ENCODE measurements around the gene ZNF311. TPM values are rescaled to one million over a fixed set of nuclear protein-coding genes. Genes with fewer than 3 reads are reported as not detected.

Gene ZNF311
- 0.56 and 1.3 TPM in 2 replicates for total RNA-seq
- 0.54 and 0.57 TPM in 2 replicates for polyA plus RNA-seq

DNA sequence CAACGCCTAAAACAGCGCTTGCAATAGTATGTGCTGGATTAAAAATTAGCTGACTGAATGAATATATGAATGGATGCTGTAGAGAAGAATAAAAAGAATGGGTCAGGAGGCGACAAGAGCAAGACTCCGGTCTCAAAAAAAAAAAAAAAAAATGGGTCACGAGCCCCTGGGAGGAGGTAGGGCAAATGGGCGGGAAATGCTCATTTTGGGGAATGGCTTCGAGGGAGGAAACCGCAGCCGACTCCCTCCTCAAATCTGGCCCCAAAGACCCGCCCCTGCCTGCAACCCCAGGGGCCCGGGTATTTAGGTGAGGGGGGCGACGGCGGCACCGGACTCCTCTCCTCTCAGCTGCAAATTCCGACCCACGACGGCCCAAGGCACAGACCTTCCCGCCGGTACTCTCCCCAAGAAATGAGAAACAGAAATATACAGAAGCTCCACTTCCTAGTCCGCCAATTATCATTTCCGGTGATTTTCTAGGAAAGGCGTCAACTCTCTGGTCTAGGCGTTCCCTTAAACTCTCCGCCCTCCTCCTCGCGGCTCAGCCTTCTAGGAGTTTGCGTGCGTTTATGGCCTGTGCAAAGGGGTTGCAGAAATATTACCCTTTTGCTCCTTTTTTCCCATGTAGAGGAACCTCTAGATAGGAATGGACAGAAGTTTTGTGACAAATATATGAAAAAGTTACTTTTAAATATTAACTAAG lies at the start of gene ZNF311:
ZNF311 (minus strand) TSS at position 133 of the 703 bp plus-strand sequence. CDS start 1,361 bp downstream, outside the sequence.
- Histone ChIP-seq H2AFZ (peak within 1 kb of the TSS; percentile 32), H3K27me3 (peaks cover 3% of the 10 kb centered on the region), H4K20me1 (ENCODE audit: insufficient read depth, poor library complexity, severe bottlenecking) (no peaks in the 10 kb centered on the region), H3K36me3 (replicated peaks; ENCODE audit: insufficient read depth, low read depth) (no peaks in the 10 kb centered on the region), H3K4me1 (ENCODE audit: insufficient read depth) (no peaks in the 10 kb centered on the region), H3K9me3 (ENCODE audit: low read depth) (no peaks in the 10 kb centered on the region), H3K4me2 (peak within 1 kb of the TSS; percentile 71), H3K4me3 (peak within 1 kb of the TSS; percentile 21), H3K9me2 (replicated peaks; ENCODE audit: insufficient read depth) (no peaks in the 10 kb centered on the region), H3K27ac (no peak within 1 kb of the TSS), H3K79me2 (no peaks in the 10 kb centered on the region)
- 33% methylated on average over 29 of the region's 29 CpGs for WGBS (ENCODE audit: low lambda C conversion rate, missing lambda C conversion rate)
- peak; percentile 69 for DNase-seq (ENCODE audit: low spot score)
- TF ChIP-seq EZH2 (IDR thresholded peaks at IDR 0.05; ENCODE audit: borderline replicate concordance), result no peak
- TF ChIP-seq EZH2phosphoT487 (IDR thresholded peaks at IDR 0.05; ENCODE audit: low read depth, severe bottlenecking, unreplicated experiment), result no peak
- TF ChIP-seq, protein P1, sequence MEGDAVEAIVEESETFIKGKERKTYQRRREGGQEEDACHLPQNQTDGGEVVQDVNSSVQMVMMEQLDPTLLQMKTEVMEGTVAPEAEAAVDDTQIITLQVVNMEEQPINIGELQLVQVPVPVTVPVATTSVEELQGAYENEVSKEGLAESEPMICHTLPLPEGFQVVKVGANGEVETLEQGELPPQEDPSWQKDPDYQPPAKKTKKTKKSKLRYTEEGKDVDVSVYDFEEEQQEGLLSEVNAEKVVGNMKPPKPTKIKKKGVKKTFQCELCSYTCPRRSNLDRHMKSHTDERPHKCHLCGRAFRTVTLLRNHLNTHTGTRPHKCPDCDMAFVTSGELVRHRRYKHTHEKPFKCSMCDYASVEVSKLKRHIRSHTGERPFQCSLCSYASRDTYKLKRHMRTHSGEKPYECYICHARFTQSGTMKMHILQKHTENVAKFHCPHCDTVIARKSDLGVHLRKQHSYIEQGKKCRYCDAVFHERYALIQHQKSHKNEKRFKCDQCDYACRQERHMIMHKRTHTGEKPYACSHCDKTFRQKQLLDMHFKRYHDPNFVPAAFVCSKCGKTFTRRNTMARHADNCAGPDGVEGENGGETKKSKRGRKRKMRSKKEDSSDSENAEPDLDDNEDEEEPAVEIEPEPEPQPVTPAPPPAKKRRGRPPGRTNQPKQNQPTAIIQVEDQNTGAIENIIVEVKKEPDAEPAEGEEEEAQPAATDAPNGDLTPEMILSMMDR (IDR thresholded peaks at IDR 0.05; ENCODE audit: poor library complexity), result no peak

DNA sequence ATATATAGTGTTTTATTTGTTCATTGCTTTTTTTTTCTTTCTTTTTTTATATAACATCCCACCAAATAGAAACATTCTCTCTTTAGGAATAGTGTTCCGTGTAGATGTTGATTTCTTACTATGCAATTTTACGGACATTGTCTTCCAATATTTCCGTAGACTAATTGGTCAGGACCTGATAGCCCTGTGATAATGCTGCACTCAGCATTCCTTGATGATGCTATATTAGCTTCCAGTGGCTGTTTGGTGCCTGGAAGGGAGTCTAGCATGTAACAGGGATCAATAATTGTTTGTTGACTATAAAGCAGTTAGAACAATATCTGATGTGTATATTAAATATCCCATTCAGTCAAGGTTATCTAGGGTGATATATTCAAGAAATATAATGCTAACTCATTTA lies 46.6 kb upstream of the ZNF311 start:
- Histone ChIP-seq H3K79me2 (no peaks in the 10 kb centered on the region), H3K9me2 (replicated peaks; ENCODE audit: insufficient read depth) (no peaks in the 10 kb centered on the region), H3K9me3 (ENCODE audit: low read depth) (no peaks in the 10 kb centered on the region), H3K4me2 (no peak overlapping the region), H2AFZ (no peak overlapping the region), H4K20me1 (ENCODE audit: insufficient read depth, poor library complexity, severe bottlenecking) (no peaks in the 10 kb centered on the region), H3K27me3 (peaks cover 8% of the 10 kb centered on the region), H3K4me3 (no peak overlapping the region), H3K36me3 (replicated peaks; ENCODE audit: insufficient read depth, low read depth) (no peaks in the 10 kb centered on the region), H3K27ac (no peak overlapping the region), H3K4me1 (ENCODE audit: insufficient read depth) (no peaks in the 10 kb centered on the region)
- no peak for DNase-seq (ENCODE audit: low spot score)
- 85% methylated on average over 3 of the region's 3 CpGs for WGBS (ENCODE audit: low lambda C conversion rate, missing lambda C conversion rate)
- TF ChIP-seq, protein P1 (IDR thresholded peaks at IDR 0.05; ENCODE audit: poor library complexity), result no peak
- no peak for TF ChIP-seq EZH2phosphoT487 (IDR thresholded peaks at IDR 0.05; ENCODE audit: low read depth, severe bottlenecking, unreplicated experiment)
- no peak for TF ChIP-seq EZH2 (IDR thresholded peaks at IDR 0.05; ENCODE audit: borderline replicate concordance)

DNA sequence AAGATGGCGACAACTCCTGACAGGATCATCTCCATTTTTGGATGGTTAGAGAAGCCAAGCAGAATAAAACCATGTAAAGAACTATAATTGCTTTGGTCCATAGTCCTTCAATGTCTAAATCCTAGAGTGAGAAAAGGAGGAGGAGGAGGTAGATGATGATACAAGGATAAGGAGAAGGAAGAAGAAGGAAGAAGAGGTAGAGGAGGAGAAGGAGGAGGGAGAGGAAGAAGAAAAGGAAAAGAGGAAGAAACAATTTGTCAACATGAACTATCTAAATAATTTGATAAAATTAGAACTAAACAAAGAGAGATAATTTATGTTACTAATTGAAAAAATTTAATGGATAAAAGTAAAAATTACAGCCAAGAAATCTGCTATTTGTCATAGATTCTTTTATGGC lies 40.0 kb upstream of the ZNF311 start, which contains the start of gene OR2W1:
OR2W1 (minus strand) TSS at position 101 of the 400 bp plus-strand sequence; CDS start at position 101, 0 bp downstream.
- Histone ChIP-seq H3K4me2 (no peak within 1 kb of the TSS), H4K20me1 (ENCODE audit: insufficient read depth, poor library complexity, severe bottlenecking) (no peaks in the 10 kb centered on the region), H3K27me3 (peaks cover 8% of the 10 kb centered on the region), H3K36me3 (replicated peaks; ENCODE audit: insufficient read depth, low read depth) (no peaks in the 10 kb centered on the region), H3K27ac (no peak within 1 kb of the TSS), H3K4me1 (ENCODE audit: insufficient read depth) (no peaks in the 10 kb centered on the region), H3K9me2 (replicated peaks; ENCODE audit: insufficient read depth) (no peaks in the 10 kb centered on the region), H3K79me2 (no peaks in the 10 kb centered on the region), H2AFZ (no peak within 1 kb of the TSS), H3K9me3 (ENCODE audit: low read depth) (no peaks in the 10 kb centered on the region), H3K4me3 (no peak within 1 kb of the TSS)
- WGBS (ENCODE audit: low lambda C conversion rate, missing lambda C conversion rate), result 77% methylated on average over 1 of the region's 1 CpG
- DNase-seq (ENCODE audit: low spot score), result no peak
- TF ChIP-seq EZH2 (IDR thresholded peaks at IDR 0.05; ENCODE audit: borderline replicate concordance) (no peak), EZH2phosphoT487 (IDR thresholded peaks at IDR 0.05; ENCODE audit: low read depth, severe bottlenecking, unreplicated experiment) (no peak)
- TF ChIP-seq, protein P1 (IDR thresholded peaks at IDR 0.05; ENCODE audit: poor library complexity), result no peak

Data from hepatocyte (in vitro differentiated cells).